Measurements from ENCODE around the gene CNOT10. TPM values are rescaled to one million over a fixed set of nuclear protein-coding genes. Genes with fewer than 3 reads are reported as not detected.

Gene CNOT10
- total RNA-seq, 1 donor, result 23.8 TPM

- DNase-seq (ENCODE audit: low read depth), result peak; percentile 8
- peak within 1 kb of the TSS; percentile 41 for H3K4me3 ChIP-seq (ENCODE audit: low read depth, low read length)
These were observed 132.7 kb downstream of the CNOT10 start, which contains the start of gene TRIM71 for GRCh38 chr3:32817558-32818228. TSS of gene TRIM71 (plus strand) at chr3:32817997. CDS start at chr3:32818081, 84 bp downstream.

GRCh38 chr3:32818229-32818969 is 133.4 kb downstream of the CNOT10 start:
- no peak for TF ChIP-seq CTCF (IDR thresholded peaks at IDR 0.05; ENCODE audit: insufficient read depth, low read length)
- no peak overlapping the region for H3K4me3 ChIP-seq (ENCODE audit: low read depth, low read length)
- no peak for DNase-seq (ENCODE audit: low read depth)

More at GRCh38 chr3:32817558-32818228, 132.7 kb downstream of the CNOT10 start, which contains the start of gene TRIM71:
- no peak for TF ChIP-seq CTCF (IDR thresholded peaks at IDR 0.05; ENCODE audit: insufficient read depth, low read length)

- no peak for DNase-seq (ENCODE audit: low read depth)
- H3K4me3 ChIP-seq (ENCODE audit: low read depth, low read length), result no peak overlapping the region
- TF ChIP-seq CTCF (IDR thresholded peaks at IDR 0.05; ENCODE audit: insufficient read depth, low read length), result no peak
These were observed 134.1 kb downstream of the CNOT10 start for GRCh38 chr3:32818970-32819511.

GRCh38 chr3:32819551-32820348 is 134.8 kb downstream of the CNOT10 start:
- no peak for TF ChIP-seq CTCF (IDR thresholded peaks at IDR 0.05; ENCODE audit: insufficient read depth, low read length)
- DNase-seq (ENCODE audit: low read depth), result no peak

GRCh38 chr3:32820430-32820829 is 135.4 kb downstream of the CNOT10 start:
- TF ChIP-seq CTCF (IDR thresholded peaks at IDR 0.05; ENCODE audit: insufficient read depth, low read length), result no peak
- no peak overlapping the region for H3K4me3 ChIP-seq (ENCODE audit: low read depth, low read length)
- no peak for DNase-seq (ENCODE audit: low read depth)

More at GRCh38 chr3:32819551-32820348, 134.8 kb downstream of the CNOT10 start:
- no peak overlapping the region for H3K4me3 ChIP-seq (ENCODE audit: low read depth, low read length)

DNA sequence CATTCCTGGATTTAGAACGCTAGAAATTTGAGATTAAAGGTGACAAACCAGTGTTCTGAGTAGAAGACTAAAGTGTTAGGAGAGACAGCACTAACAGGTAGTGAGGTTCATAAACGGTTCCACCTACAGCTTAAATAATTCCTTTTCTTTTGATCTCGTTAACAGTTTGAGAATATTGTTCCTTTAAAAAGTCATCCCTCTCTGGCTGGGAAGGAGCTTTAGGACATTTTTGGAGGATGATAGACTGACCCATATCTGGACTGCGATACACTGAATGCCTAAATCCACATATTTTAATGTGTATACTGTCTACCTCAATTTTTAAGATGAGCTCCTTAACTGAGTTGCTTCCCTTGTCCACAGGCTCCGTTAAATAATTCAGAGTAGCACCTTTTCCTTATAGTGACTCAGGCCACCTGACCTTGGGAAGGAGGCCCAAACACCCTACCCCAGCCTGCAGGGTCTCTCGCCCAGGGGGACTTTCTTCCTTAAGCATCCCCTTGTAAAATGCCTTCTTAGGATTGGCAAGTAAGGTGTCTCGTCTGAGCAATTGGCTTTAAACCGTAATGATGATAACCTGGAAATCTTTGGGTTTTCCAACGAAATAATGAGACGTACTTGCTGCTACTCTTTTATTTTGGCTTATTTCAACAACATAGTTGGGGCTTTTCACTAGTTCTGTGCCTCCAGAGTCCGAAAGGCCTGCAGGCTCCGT is 136.1 kb downstream of the CNOT10 start:
- H3K4me3 ChIP-seq (ENCODE audit: low read depth, low read length), result no peak overlapping the region
- no peak for DNase-seq (ENCODE audit: low read depth)
- TF ChIP-seq CTCF (IDR thresholded peaks at IDR 0.05; ENCODE audit: insufficient read depth, low read length), result no peak
